AML-193 (cell line): ENCODE results near the gene MED27.

ENCODE experiments used
- DNase-seq, 2 experiments: peaks; one replicate each; lab custom pipeline; 2025; lab: John Stamatoyannopoulos, UW

MED27 gene

GRCh38 chr9:131834721-131835120 lies 244.9 kb downstream of the MED27 start:
- DNase-seq: no peak

- DNase-seq: no peak
Measured at GRCh38 chr9:131833906-131834305, 245.8 kb downstream of the MED27 start.

- DNase-seq: no peak
Measured at GRCh38 chr9:131833083-131833482, 246.6 kb downstream of the MED27 start.

- DNase-seq: no peak
Measured at GRCh38 chr9:131831380-131832165, 248.1 kb downstream of the MED27 start.

- no peak for DNase-seq
Measured at GRCh38 chr9:131827821-131828369, 251.8 kb downstream of the MED27 start.

- DNase-seq: no peak
Measured at GRCh38 chr9:131826966-131827525, 252.6 kb downstream of the MED27 start.

GRCh38 chr9:131826053-131826452 lies 253.6 kb downstream of the MED27 start:
- no peak for DNase-seq

- DNase-seq: no peak
Measured at GRCh38 chr9:131824953-131825495, 254.6 kb downstream of the MED27 start.

GRCh38 chr9:131824155-131824594 lies 255.5 kb downstream of the MED27 start:
- DNase-seq: no peak

- DNase-seq: no peak
Measured at GRCh38 chr9:131823701-131824146, 255.9 kb downstream of the MED27 start.

GRCh38 chr9:131818089-131818488 lies 261.6 kb downstream of the MED27 start:
- DNase-seq: no peak

- DNase-seq: no peak
Measured at GRCh38 chr9:131817627-131818026, 262.0 kb downstream of the MED27 start.

GRCh38 chr9:131817073-131817472 lies 262.6 kb downstream of the MED27 start:
- no peak for DNase-seq

- DNase-seq: no peak
Measured at GRCh38 chr9:131815970-131816873, 263.4 kb downstream of the MED27 start.

GRCh38 chr9:131814707-131815106 lies 265.0 kb downstream of the MED27 start:
- DNase-seq: no peak

- no peak for DNase-seq
Measured at GRCh38 chr9:131813116-131813515, 266.6 kb downstream of the MED27 start.

- no peak for DNase-seq
Measured at GRCh38 chr9:131812116-131812790, 267.4 kb downstream of the MED27 start.

- no peak for DNase-seq
Measured at GRCh38 chr9:131811405-131811804, 268.3 kb downstream of the MED27 start.

GRCh38 chr9:131810351-131811170 lies 269.1 kb downstream of the MED27 start:
- no peak for DNase-seq
